HEK293 (cell line): Measurements from ENCODE around the gene IL12RB1.

Experiments used
- BCL6B ChIP-seq: fragments of 450-650 bp; formaldehyde crosslinking; IDR thresholded peaks from 2 replicates; pipeline ENCODE4 v1.5.1; 2017; ENCODE audit warnings: missing biosample characterization, missing genetic modification characterization
- CTCF ChIP-seq: fragments of 450-650 bp; formaldehyde crosslinking; IDR thresholded peaks from 2 replicates; pipeline ENCODE4 v1.5.1; 2016; ENCODE audit warnings: missing biosample characterization, missing genetic modification characterization
- MYNN ChIP-seq: fragments of 450-650 bp; formaldehyde crosslinking; IDR thresholded peaks from 2 replicates; pipeline ENCODE4 v1.5.1; 2016; ENCODE audit warnings: missing biosample characterization, missing genetic modification characterization, borderline replicate concordance
- PRDM1 ChIP-seq: fragments of 450-650 bp; formaldehyde crosslinking; IDR thresholded peaks from 2 replicates; pipeline ENCODE4; 2016; ENCODE audit warnings: missing biosample characterization, missing genetic modification characterization
- REST ChIP-seq: fragments of 450-650 bp; formaldehyde crosslinking; IDR thresholded peaks from 2 replicates; pipeline ENCODE4 v1.5.1; 2016; ENCODE audit warnings: missing biosample characterization, missing genetic modification characterization
- ZIC2 ChIP-seq: fragments of 450-650 bp; formaldehyde crosslinking; IDR thresholded peaks from 2 replicates; pipeline ENCODE4 v1.5.1; 2016; ENCODE audit warnings: missing biosample characterization, missing genetic modification characterization
- ZNF624 ChIP-seq: fragments of 450-650 bp; formaldehyde crosslinking; IDR thresholded peaks from 2 replicates; pipeline ENCODE4 v1.5.1; 2017; ENCODE audit warnings: missing biosample characterization, missing genetic modification characterization

GRCh38 chr19:18046059-18046718 lies 40.5 kb downstream of the IL12RB1 start:
- TF ChIP-seq ZNF624 (tag by site-specific recombination) (no peak), REST (tag by site-specific recombination) (no peak), CTCF (no peak), BCL6B (tag by site-specific recombination) (no peak), PRDM1 (no peak), ZIC2 (no peak), MYNN (tag by site-specific recombination) (no peak)
